ENCODE data around the gene KIF4B. TPM values are rescaled to one million over a fixed set of nuclear protein-coding genes. Genes with fewer than 3 reads are reported as not detected.

Gene KIF4B
- total and polyA plus RNA-seq, 10 donors: 0.06 to 0.26 (median 0.16) TPM; not detected in 6

DNA sequence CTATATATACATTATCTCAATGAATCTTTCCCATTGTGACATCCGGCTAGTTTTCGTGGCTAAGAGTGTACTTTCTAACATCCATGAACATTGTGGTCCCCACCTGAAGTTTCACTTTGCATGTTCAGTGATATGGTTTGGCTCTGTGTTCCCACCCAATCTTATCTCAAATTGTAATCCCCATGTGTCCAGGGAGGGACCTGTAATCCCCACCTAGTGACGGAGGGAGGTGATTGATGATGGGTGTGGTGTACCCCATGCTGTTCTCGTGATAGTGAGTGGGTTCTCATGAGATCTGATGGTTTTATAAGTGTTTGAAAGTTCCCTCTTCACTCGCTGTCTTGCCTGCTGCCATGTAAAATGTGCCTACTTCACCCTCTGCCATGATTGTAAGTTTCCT is 44.6 kb upstream of the KIF4B start:
- intact Hi-C loops (cut with DNase I; ENCODE audit: low total_unique reads): no loop called here
- DNase-seq: no peak
- Histone ChIP-seq H3K4me1 (peaks cover 0 to 30% (median 2%) of the 10 kb centered on the region in 6 donors), H3K36me3 (peaks cover 0 to 60% (median 21%) of the 10 kb centered on the region in 6 donors), H3K27me3 (replicated peaks in 1 of 7) (no peaks in the 10 kb centered on the region), H3K9me3 (no peaks in the 10 kb centered on the region), H3K27ac (no peak overlapping the region), H3K4me3 (no peak overlapping the region)
- WGBS, 5 donors: 91 to 99% (median 97%) methylated on average over 5 of the region's 5 CpGs
- no peak for TF ChIP-seq POLR2A (IDR thresholded peaks at IDR 0.05)
- TF ChIP-seq CTCF (IDR thresholded peaks at IDR 0.05 in 8 of 11, conservative IDR thresholded peaks at IDR 0.05 in 3 of 11): no peak
- TF ChIP-seq POLR2AphosphoS5 (IDR thresholded peaks at IDR 0.05): no peak

- intact Hi-C loops (cut with DNase I; ENCODE audit: low total_unique reads): no loop called here
- H3K9me3 ChIP-seq: peaks cover 0 to 6% (median 1%) of the 10 kb centered on the region in 8 donors
- no peak for DNase-seq
- no peaks in the 10 kb centered on the region for H3K27me3 ChIP-seq (replicated peaks in 1 of 7)
- no peak overlapping the region for H3K27ac ChIP-seq
- TF ChIP-seq POLR2AphosphoS5 (IDR thresholded peaks at IDR 0.05): no peak
- no peak for TF ChIP-seq POLR2A (IDR thresholded peaks at IDR 0.05)
- no peak for TF ChIP-seq CTCF (IDR thresholded peaks at IDR 0.05 in 8 of 11, conservative IDR thresholded peaks at IDR 0.05 in 3 of 11)
- peaks cover 0 to 22% (median 2%) of the 10 kb centered on the region in 6 donors for H3K4me1 ChIP-seq
- no peak overlapping the region for H3K4me3 ChIP-seq
- H3K36me3 ChIP-seq: peaks cover 0 to 48% (median 21%) of the 10 kb centered on the region in 6 donors
Measured at GRCh38 chr5:154970759-154971158, 42.8 kb upstream of the KIF4B start.

GRCh38 chr5:154971501-154971900 is 42.1 kb upstream of the KIF4B start:
- no peak for DNase-seq

More at GRCh38 chr5:154971501-154971900, 42.1 kb upstream of the KIF4B start:
- H3K36me3 ChIP-seq: peaks cover 0 to 46% (median 20%) of the 10 kb centered on the region in 6 donors
- H3K27ac ChIP-seq: no peak overlapping the region
- H3K27me3 ChIP-seq (replicated peaks in 1 of 7): no peaks in the 10 kb centered on the region
- H3K9me3 ChIP-seq: peaks cover 0 to 10% (median 4%) of the 10 kb centered on the region in 8 donors
- no peak overlapping the region for H3K4me3 ChIP-seq
- peaks cover 0 to 14% (median 0%) of the 10 kb centered on the region in 6 donors for H3K4me1 ChIP-seq
- intact Hi-C loops (cut with DNase I; ENCODE audit: low total_unique reads): no loop called here
- 87 to 93% (median 90%) methylated on average over 2 of the region's 2 CpGs for WGBS, 5 donors
- TF ChIP-seq CTCF (IDR thresholded peaks at IDR 0.05 in 8 of 11, conservative IDR thresholded peaks at IDR 0.05 in 3 of 11) (no peak), POLR2AphosphoS5 (IDR thresholded peaks at IDR 0.05) (no peak), POLR2A (IDR thresholded peaks at IDR 0.05) (no peak)

Data from spleen (tissue), 11 donors.